Measurements from ENCODE around the gene ECE2.

- TF ChIP-seq CTCF (IDR thresholded peaks at IDR 0.05; ENCODE audit: low read depth, low read length, missing input control) (no peak), REST (IDR thresholded peaks at IDR 0.05) (no peak), TAF1 (conservative IDR thresholded peaks at IDR 0.05) (no peak), YY1 (IDR thresholded peaks at IDR 0.05) (no peak), RAD21 (IDR thresholded peaks at IDR 0.05) (no peak), ATF3 (IDR thresholded peaks at IDR 0.05) (no peak)
Observed at GRCh38 chr3:184296616-184297015, 20.8 kb downstream of the ECE2 start.
